DMS 273 (cell line): Measurements from ENCODE around the gene IL23R.

Experiments
- DNase-seq: peaks from one replicate; lab custom pipeline; 2025; ENCODE audit not compliant: unreplicated experiment; lab: John Stamatoyannopoulos, UW

Gene IL23R

DNA sequence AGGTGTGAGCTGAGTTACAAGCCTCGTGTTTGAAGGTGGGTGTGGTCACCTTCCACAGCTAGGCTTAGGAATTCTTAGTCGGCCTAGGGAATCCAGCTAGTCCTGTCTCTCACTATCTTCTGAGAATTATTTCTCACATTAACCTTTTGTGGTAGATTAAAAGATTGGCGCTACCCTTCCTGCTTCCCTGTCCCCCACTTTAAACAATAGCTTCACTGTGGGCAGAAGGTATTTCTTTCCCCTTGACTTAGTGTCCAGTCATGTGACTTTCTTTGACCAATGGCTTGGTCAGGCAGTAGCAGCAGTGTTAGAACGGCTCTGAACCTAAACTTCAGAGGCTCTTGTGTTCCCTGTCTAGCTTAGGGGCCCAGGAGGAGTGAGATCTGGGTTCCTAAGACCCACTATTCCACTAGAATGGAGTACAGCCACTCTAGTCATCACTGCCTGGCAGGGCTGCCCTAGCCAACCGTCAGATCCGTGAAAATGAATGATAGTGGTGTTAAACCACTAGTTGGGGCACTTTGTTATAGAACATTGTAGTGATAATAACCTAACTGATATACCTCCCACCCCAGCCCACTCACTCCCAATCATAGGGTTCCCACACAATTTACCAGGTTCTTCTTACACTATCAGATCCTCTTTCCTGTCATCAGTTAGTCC is 17.6 kb upstream of the IL23R start:
- DNase-seq = no peak

DNA sequence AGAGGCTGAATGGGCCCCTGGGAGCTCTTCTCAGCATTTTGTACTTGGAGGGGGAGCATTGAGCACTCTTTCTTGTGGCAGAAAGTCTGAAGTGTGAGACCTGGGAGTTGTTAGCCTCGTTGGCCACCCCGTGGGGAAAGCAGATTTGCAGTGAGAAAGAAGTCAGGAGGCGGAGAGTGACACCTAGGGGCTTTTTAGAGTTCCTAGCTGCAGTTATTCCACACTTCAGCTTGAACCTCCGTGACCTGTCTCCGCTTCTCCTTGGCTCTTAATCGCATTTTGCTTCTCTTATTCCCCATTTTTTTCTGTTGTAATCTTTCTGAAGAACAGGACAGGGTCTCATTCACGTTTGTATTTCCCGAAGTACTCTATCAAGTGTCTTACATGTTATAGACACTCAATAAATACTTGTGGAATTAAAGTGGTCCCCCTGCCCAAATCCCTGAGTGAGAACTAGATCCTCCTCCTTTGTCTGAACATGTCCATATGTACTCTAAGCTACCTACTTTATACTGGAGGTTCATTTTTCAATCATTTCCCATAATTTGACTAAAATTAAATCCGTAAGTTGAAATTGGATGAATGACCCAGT is 17.0 kb upstream of the IL23R start:
- peak; percentile 80 for DNase-seq

DNA sequence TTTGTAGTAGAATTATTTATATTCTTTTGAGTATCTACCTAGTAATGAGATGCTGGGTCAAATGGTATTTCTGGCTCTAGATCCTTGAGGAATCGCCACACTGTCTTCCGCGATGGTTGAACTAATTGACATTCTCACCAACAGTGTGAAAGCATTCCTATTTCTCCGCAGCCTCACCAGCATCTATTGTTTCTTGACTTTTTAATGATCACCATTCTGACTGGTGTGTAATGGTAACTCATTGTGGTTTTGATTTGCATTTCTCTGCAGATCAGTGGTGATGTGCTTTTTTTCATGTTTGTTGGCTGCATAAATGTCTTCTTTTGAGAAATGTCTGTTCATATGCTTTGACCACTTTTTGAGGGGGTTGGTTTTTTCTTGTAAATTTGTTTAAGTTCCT is 15.3 kb upstream of the IL23R start:
- DNase-seq = no peak

DNA sequence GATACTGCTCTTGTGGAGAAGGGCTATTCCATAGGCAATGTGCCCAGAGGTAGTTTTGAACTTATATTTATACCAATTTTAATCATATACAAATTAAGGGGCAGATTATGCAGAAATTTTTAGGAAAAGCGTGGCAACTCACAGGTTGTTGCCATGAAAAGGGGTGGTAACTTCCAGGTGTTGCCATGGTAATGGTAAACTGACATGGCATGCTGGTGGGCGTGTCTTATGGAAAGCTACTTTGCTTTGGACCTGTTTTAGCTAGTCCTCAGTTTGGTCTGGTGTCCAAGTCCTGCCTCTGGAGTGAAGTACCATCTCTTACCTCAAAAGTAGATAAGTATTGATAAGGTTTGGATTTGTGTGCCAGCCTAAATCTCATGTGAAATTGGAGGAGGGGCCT is 7.9 kb upstream of the IL23R start:
- DNase-seq = no peak

DNA sequence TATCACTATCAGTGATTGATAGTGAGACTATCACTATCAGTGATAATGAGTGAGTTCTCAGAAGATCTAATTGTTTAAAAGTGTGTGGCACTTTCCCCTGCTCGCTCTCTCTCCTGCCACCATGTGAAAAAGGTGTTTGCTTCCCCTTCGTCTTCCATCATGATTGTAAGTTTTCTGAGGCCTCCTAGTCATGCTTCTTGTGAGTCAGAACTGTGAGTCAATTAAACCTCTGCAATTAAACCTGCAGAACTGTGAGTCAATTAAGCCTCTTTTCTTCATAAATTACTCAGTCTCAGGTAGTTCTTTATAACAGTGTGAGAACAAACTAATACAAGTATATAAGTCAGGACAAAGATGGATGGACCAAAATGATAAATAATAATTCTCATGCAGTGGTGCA is 7.0 kb upstream of the IL23R start:
- no peak for DNase-seq

DNA sequence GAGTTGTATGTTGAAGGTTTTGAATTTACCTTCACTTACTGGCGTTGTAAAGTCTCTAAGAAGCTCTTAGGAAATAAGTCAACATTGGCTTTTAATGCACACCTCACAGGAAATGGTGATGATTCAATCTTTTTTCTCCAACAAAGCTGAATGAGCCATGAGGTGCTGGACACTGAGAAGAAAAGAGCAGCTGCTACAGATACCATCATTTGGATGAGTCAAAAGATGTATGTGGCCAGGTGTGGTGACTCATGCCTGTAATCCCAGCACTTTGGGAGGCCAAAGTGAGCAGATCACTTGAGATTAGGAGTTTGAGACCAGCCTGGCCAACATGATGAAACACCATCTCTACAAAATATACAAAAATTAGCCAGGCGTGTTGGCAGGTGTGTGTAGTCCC is 3.3 kb upstream of the IL23R start:
- DNase-seq = no peak

DNA sequence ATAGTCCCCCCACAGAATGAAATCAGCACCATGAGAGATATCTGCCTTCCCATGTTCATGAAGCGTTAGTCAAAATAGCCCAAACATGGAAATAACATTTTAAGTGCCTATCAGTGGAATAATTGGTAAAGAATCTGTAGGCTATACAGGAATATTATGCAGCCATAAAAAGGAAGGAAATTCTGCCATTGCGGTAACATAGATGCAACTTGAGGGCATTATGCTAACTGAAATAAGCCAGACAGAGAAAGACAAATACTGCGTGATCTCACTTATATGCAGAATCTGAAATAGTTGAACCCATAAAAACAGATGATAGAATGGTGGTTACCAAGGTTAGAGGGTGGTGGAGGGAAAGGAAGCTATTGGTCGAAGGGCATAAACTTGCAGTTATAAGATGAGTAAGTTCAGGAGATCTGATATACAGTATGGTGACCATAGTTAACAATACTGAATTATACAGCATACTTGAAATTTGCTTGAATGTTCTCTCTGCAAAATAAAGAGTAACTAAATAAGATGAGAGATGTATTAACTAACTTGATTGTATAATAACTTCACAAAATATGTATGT is 699 bp upstream of the IL23R start:
- no peak for DNase-seq

DNA sequence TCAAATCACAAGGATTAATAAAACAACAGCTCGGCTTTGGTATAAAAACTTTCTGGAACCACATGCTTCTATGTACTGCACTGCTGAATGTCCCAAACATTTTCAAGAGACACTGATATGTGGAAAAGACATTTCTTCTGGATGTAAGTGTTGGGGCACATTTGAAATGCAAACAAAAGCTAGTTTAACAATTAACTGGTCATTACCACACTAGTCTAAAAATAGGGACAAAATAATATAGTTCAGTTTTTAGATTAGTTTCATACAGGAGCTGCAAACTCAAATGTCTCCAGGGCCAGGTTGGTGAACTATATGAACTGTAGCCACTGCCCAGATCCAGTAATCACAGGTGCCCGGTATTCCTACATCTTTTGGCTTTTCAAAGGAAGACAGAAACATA is 3.2 kb downstream of the IL23R start:
- DNase-seq = no peak

DNA sequence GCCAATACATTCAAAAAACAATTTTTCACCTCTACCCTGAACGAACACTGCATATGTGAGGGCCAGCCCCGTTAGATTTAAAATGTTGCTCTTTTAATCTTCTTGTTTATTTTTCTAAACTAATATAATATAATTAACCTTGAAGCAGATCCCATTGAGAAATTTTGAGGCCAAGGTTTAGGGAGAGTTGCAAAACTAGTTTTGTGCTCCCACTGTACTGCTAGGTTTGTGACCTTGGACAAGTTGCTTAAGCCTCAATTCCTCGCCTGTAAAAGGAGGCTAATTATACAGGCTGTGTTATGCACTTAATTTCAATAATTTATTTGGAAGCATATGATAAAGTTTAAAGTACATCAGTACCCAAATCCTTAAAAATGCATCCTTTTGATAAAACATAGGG is 3.7 kb downstream of the IL23R start:
- DNase-seq = no peak

DNA sequence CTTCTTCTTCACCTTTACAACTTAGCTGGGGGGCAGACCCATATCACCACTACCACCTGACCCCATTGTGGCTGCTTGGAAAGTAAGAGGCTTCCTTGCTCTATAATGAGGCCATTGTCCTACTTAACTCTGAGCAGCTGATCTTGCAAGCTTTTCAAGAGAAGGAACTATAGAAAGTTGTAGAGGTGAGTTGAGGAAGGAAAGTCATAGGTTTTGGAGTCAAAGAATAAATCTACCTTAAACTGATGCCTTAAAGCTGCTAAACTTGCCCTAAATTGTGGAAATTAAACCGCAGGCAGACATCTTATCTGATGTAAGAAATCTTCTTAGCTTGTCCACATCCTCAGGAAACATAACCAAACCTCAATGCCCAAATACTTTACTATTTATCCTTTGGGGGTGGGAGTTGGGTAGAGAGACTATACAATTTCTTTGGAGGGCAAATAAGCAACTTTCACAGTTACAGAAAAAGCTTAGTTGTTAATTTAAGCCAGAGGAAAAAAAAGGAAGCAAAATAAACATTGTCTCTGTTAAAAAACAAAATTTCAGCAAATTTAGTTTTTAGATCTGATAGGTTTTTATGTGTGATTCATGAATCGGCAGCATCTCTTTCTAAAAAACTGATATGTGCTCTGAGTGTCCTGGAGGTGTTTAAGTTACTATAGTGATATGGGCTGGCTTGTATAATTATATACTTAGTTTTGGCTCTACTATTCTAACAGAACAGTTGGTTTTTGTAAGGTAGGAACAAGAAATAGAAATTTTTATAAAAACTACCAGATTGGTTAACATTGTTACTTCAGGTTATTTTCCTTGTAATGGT is 4.7 kb downstream of the IL23R start:
- no peak for DNase-seq

DNA sequence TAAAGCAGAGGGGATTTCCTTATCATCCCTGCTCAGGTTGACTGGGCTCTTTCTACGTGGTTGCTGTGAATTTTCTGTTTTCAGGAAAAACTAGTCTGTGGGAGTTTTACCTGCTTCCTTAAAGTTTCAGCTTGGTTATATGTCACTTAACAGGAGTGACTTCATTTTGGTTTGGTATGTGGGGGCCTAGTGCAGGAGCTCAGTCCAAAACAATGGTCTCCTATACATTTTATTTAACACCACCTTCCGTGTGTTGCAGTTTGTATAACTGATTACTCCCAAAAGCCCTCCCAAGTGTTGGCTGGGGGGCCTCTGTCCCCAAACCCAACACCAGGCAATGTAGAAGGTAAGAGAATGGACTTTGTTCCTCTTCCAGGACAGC is 5.3 kb downstream of the IL23R start:
- DNase-seq = no peak

DNA sequence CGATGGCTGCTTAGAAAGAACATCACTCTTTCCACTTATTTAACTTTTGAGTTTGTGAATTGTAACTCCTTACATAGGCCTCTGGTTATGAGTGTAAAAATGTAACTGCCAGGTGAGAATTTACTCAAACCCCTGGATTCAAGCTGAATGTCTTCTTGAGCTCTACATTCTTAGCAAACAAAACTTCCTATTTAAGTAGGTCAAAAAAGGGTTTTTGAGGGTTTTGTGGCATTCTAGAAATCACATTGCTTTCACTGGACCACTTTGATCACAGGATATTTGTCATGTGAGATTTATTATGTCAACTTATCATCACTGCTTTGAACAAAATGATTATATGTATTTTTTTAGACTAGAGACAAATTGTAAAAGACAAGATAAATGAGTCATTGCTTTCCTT is 5.7 kb downstream of the IL23R start:
- DNase-seq = no peak

DNA sequence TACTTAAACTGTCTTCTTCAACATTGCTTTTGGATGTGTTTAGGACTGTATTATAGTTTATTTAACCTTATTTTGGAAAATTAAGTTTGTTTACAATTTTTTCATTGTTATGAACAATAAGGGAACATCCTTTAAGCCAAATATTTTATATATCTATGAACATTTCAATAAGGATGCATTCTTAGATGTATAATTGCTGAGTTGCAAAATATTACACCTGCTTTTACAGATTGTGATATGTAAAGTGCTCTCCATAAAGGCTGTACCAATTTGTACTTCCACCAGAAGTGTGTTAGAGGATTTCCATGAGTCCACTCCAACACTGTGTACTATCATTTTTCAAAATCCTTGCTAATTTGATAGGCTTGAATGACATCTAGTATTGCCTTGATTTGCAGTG is 7.7 kb downstream of the IL23R start:
- no peak for DNase-seq

DNA sequence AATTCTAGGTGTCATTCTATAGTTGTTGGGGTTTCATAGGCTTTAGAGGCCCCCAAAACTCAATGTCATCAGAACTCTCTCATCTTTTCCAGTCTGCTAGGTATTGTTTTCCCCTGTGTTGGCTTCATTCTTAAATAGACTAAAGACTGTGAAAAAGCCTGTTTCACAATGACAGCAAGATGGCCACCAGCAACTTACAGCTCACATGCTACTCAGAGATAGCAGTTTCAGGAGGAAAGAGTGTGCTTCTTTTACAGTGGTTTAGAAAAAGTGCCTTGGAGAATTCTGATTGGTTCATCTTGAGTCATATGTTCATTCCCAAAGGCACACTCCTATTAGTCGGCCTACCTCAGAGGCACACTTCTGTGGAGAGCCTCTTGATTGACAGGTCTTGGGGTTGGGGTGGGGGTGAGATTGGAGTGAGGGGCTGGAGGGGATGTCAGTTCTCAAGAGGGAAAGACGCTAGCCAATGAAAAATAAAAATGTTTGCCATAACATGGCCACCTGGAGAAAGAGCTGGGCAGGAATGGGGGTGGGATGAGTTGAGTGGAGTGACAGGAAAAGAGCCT is 8.5 kb downstream of the IL23R start:
- DNase-seq = no peak

DNA sequence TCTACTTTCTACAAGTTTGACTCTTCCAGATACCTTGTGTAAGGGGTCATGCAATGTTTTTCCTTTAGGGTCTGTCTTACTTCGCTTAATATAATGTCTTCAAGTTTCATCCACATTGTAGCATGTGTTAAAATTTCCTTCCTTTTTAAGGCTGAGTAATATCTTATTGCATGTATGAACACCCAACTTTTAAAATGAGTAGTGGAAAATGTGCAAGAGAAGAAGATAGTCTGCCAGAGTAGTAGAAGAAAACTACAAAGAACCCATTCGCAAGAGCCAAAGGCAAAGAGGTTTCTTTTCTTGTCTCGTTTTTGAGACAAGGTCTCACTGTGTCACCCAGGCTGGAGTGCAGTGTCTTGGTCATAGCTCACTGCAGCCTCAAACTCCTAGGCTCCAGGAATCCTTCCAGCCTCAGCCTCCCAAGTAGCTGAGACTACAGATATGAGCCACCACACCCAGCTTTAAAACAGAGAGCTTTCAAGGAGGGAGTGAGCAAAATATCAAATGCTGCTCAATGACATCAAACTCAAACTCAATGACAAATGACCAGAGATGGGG is 9.4 kb downstream of the IL23R start:
- no peak for DNase-seq

DNA sequence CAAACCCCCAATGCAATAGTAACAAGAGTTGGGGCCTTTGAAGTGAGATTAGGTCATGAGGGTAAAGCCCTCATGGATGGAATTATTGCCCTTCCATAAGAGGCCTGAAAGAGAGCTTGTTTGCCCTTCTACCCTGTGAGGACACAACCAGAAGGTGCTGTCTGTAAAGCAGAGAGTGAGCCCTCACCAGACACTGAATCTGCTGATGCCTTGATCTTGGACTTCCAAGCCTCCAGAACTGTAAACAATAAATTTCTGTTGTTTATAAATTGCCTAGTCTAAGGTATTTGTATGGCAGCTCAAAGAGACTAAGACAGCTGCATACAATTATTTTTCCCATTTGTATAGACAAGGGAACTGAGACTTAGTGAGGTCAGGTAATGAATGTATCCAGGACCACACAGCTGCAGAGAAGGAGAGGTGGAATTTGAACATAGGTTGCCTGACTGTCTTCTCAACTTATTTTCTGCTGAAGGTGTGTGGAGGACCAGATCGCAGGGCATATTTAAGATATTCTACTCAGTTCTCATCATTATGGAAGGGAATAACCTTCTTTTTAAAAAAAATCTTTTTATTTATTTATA is 18.7 kb downstream of the IL23R start:
- no peak for DNase-seq

DNA sequence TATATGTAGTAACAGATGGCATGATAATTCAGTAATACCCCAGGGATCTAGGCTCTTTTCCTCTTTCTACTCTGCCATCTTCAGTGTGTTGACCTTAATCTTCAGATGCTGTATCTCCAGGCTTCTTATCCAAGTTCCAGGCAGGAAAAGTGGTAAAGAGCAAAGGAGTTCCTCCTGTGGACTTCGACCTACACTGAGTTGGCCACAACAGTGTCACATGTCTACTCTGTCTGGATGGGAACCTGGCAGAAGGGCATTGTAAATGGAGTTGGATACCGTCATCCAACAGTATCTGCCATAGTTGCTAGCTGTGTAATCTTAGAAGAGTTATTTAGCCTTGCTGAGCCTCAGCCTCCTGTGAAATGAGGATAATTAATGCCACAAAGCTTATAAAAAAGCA is 21.9 kb downstream of the IL23R start:
- DNase-seq = no peak

DNA sequence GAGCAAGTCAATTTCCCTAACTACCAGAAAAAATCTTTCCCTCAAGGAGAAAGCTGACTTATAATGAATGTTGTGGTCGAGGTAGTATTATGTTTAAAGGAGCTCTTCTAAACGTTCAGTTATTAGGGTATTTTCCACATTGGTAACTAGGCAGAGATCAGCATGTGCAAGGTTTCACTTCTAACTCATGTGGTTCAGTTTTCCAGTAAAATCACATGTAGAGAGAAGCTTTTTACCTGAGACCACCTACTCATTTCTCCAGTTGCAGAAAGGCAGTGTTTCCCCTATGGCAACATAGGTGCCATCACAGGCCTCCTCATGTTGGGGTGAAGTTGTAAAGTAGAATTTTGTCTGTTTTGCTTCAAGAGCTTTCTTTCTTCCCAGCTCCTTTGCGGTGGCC is 23.7 kb downstream of the IL23R start:
- DNase-seq = no peak

DNA sequence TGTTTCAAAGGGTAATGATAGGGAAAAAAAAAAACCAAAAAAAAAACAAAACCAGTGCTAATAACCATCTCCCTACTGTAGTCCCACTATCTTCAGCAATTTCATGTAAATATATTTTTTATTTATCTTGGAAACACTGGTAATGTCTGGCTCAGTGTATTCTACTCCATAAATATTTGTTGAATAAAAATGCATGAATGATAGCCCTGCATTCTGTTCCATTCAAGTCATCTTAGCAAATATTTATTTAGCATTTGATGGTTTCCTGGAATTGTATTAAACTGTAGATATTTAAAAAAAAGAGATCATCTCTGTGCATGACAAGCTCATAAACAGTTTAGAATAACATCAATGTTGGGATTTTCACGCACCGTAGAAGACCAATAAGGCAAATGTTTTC is 24.2 kb downstream of the IL23R start:
- no peak for DNase-seq

DNA sequence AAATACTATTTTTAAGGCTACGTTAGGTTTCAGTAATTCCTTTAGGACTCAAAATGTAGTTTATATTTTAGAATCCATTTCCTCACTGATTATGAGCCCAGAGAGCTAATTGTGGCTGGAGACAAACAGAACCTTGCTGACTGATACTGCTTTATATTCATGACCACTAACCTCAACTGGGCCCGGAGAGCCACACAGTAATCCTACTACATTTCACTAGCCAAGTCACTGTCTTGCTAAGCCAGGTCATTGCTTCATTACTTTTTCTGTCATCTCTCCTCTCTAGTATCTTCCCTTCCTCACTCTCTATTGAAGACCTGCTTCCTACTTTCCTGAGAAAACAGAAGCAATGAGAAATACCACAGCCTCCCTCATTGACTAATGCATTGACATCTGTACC is 24.7 kb downstream of the IL23R start:
- no peak for DNase-seq
